GM18517 (cell line): ENCODE measurements around the gene KLHL5.
A peak's percentile ranks its signal among the peaks of the same experiment; 100 is the strongest.

Experiments used
- ATAC-seq: cut with Tn5 transposase; IDR thresholded peaks from one replicate; pipeline ENCODE4 v1.9.1; 2021; ENCODE audit warnings: mild to moderate bottlenecking, moderate library complexity; ENCODE audit not compliant: unreplicated experiment

Gene KLHL5

DNA sequence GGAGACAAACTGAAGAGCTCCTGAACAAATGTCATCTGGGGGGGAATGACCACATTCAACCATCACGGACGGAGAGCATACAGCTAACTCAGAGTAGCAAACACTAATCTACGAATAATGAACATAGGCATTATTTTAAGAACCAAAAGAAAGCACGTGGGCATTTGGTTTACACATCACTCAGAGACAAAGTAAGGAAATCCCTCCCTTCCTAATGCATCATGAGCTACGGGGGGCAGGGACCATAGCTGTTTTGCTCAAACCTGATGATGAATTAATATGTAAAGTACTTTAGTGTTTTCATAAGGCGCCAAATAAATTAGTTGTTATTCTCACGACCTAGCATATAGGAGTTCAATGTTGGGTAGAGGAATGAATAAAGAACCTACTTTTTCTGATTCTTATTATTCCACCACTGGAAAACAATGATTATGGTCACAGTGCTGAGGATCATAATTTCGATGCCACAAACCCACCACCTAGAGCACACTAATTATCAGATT, 18.1 kb upstream of the KLHL5 start:
- no peak for ATAC-seq

DNA sequence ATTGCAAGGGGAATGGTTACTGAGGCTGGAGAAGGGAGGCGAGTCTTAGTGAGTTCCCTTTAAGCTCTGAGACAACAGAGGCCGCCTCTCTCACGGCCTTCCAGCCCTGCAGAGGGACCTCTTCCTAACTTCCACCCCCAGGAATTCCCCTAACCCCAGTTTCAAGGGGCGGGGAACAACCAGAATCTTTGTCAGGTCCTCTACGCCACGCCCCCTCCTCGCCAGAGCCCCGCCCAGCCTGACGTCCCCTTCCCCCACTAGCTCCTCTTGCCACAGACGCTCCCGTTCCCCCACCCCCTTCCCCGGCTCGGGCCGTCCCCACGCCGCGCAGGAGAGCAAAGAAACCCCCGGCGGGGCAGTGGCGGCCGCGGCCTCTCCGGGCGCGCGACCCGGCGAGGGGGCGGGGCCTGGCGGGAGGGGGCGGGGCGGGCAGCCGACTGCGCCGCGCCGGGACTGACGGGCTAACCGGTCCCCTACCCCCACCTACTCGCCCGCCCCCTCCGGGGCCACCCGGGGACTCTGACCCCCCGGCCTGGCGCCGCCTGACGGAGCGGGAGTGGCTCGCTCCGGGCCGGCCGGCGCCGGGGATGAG, 17.6 kb upstream of the KLHL5 start:
- ATAC-seq = peak; percentile 54

DNA sequence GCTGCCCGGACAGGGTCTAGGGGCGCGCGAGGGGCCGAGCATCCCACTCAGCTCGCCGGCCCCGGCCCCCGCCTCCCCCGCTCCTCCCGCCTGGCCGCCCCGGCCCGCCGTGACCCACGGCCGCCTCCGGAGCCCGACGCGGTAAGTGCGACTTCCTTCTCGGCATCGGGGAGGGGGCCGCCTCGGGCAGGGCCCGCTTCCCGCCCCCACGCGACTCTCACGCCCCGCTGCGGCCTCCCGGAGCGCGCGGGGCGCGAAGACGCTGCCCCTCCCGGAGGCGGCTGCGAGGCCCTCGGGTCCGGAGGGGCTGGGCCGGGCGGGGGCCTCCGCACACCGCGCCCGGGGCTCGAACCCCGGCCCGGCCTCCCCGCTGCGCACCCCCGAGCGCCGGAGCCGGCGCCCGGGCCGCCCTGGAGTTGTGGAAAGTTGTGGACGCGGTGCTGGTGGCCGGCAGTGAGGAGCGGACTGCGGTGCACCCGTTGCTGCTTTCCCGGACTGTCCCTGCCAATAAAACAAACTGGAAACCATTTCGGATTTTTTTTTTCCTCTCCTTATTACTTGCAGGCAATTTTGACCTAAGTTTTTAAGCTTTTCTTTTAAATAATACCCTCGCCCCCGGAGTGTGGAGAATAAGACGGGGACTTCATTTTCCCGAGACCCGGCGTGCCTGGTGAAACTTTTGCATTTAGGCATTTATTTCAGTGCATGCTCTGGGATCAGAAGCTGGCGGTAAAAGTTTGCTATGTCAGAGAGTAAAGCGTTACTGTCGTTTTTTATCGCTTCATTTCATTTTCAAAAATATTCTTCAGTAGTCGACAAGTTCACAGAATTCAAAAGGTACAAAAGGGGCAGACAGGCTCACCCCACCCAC, 16.8 kb upstream of the KLHL5 start:
- ATAC-seq = peak; percentile 25

DNA sequence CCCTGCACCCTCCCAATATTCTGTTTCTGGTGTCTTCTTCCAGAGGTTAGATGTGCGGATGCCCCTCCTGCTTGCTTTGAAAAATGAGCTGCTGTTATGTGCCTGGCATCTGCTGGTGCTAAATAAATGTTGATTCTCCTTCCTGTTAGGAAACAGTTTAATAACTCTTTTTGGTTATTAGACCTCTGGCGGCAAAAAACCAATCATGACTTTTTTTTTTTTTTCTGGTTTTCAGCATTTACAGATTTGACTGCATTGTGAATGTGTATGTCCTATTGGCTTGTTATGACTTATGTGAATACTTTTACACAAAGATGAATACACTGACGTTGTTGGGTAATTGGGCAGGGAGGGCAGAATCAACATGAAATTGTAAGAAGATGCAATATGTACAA, 16.2 kb upstream of the KLHL5 start:
- ATAC-seq = no peak

DNA sequence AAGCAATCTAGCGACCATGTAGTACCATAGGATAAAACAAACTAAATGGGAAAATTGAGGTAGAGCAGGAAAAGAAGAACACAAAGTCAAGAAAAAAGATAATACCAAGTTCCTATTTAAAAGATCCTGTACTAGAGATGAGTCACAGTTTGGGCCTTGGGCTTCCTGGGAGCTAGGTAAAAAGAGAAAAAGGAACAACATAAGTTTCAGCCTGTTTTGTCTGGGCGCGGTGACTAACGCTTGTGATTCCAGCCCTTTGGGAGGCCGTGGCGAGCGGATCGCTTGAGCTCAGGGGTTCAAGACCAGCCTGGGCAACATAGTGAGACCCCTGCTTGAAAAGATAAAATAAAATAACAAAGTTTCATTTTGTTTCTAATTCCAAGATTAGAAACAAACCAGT, 15.8 kb upstream of the KLHL5 start:
- ATAC-seq = no peak

DNA sequence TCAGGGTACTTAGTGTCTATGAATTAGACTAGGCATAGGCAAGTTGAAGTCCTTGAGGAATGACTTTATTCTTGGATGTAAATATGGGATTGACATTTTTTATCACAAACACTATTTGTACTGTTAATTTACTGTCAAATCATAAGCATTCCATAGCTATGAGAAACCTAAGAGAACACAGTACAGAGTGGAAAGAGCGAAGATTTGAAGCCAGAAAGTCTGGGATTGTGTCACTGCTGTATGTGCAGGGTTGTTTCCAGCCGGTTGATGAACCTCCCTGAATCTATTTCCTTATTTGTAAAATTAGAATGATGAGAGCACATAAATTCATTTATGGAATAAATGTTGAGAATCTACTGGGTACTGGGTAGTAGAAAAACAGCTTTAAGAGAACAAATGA, 14.4 kb upstream of the KLHL5 start:
- no peak for ATAC-seq

DNA sequence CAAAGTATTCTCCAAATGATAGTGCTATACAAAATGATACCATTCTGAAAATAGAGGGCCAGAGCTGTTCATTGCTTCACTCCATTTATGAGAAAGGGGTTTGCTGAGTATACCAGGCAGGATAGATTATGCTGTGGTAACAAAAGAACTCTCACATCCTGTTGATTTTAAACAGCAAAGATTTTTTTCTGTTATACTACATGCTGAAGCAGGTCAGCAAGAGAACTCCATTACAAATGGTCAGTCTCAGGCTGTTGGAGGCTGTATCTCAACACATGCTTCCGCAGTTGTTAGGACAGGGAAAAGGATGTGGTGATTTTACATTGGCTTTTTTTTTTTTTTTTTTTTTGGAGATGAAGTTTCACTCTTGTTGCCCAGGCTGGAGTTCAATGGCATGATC, 13.7 kb upstream of the KLHL5 start:
- no peak for ATAC-seq

DNA sequence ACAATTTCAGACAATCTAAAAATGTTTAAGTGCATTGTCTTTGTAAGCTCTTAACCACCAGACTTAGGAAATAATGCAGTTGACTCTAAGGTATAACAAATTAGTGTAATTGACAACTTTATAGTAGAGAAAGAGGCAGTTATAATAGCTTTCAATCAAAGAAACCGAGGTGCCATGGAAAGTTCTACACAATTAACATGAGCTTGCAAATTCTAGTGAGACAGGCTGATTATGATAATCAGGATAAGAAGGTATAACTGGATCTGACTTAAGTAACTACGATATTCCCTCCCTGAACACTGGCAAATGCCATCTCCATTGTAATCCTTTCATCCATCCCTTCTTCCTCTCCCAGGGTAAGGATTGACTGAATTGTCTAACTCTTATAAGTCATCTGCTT, 11.4 kb upstream of the KLHL5 start:
- ATAC-seq = no peak

DNA sequence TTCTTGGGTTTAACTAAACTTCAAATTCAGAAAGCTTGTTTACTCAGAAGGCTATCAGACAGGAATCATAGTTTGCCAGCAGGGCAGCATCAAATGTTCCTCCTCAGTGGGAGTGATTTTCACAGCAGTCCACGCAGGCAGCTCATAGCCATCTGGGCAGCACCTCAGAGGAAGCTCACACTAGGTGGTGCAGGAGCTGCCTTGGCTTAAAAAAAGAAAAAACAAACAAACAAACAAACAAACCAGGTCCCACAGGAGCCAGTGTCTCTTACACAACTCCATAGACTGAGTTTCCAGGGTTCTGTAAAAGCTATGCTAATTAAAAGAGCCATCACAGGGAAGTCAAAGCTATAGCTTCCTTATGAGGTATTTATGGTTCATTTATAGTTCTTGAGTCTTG, 10.5 kb upstream of the KLHL5 start:
- no peak for ATAC-seq

DNA sequence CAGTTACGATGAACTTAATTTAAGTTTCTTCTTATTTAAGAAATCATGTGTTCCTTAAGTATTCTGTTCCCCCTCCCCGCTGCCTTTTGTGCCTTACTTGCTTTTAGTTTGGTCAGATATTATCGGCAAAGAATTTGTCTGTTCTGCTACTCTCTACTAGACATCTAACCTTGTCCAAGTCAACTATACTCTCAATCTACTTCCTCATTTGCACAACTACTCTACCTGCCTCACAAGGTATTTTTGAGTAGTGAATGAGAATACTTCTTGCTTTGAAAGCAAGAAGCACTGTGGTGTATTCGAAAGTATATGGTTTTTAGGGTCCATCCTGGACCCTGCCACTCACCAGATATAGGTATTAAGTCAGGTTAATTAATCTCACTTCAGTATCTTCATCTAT, 8.0 kb upstream of the KLHL5 start:
- ATAC-seq = no peak

DNA sequence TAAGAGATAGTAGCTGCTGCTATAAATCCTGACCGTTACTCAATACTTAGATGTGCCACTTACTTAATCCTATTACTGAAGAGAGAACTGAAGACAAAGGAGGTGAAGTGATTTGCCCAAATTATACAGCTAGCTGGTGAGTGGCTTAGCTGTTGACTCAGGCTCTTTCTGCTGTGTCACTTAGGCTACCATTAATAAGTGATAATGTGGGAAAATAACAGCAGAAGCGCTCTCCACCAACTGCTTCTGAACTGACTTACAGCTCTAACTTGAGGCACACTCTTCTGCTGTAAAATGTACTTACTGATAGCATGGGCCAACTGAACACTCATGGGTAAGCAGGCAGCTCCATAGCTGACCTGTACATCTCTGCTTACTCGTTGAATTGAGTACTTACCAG, 7.5 kb upstream of the KLHL5 start:
- ATAC-seq = no peak

DNA sequence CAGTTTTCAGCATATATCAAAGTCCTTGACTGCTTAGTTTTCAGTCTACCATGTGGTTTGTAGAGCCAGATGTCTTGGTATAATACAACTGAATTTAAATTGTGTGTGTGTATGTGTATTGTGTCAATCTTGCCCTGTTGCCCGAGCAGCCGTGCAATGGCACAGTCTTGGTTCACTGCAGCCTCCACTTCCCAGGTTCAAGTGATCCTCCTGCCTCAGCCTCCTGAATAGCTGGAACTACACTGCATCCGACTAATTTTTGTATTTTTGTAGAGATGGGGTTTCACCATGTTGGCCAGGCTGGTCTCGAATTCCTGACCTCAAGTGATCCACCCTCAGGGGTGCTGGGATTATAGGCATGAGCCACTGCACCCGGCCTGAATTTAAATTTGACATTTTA, 6.0 kb upstream of the KLHL5 start:
- ATAC-seq = no peak

DNA sequence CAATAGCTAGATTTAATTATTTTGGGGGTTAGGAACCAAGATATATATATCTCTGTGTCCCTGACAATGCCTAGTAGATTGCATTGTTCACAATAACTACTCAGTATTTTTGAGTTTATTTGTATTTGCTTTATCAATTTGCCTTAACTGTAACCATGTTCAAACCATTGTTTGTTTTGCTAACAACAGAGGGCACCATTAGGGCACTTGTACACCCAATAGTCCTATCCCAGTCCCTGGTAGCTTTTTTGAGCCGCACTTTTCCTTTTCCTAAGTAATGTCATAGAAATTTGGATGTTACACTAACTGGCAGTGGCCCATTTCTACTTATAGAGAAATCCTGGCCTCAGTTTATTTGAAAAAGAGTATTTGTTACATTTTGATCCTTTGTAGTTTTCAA, 575 bp upstream of the KLHL5 start:
- no peak for ATAC-seq

DNA sequence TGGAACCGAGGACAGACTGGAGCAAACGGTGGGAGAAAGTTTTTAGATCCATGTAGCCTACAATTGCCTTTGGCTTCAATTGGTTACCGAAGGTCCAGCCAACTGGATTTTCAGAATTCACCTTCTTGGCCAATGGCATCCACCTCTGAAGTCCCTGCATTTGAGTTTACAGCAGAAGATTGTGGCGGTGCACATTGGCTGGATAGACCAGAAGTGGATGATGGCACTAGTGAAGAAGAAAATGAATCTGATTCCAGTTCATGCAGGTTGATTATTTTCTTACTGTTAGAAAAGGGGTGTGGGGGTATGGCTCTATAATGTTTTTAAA, 702 bp downstream of the KLHL5 start:
- ATAC-seq = no peak

DNA sequence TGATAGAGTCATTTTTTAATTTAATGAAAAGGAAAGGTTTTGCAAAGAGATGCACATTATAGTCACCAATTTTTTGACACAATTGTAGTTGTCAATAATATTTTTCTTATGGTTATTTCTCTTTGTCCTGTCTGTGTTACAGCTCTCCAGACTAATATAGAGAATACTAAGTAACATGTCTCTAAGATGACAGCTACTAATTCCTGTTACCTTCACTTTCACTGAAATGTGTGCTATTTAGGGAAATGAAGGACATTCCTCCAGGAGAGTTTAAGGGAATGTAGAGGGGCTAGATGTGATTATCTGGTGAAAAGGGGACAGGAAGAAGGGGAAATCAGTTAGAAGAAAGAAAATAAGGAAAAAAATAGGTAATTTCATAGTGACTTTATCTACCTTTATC, 1.4 kb downstream of the KLHL5 start:
- no peak for ATAC-seq

DNA sequence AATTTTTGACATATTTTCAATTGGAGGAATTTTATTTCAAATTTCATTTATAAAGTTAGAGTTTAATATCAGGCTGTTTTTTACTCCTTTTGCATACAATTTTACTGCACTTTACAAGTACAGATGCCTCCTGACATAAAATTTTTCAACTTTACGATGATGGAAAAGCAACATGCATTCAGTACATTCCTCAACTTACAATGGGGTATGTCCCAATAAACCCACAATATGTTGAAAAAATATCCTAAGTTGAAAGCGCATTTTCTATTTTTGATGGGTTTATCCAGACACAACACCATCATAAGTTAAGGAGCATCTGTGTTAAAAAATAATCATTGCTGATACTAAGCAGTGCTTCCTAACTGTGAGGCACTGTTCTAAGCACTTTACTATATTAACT, 4.3 kb downstream of the KLHL5 start:
- ATAC-seq = no peak

DNA sequence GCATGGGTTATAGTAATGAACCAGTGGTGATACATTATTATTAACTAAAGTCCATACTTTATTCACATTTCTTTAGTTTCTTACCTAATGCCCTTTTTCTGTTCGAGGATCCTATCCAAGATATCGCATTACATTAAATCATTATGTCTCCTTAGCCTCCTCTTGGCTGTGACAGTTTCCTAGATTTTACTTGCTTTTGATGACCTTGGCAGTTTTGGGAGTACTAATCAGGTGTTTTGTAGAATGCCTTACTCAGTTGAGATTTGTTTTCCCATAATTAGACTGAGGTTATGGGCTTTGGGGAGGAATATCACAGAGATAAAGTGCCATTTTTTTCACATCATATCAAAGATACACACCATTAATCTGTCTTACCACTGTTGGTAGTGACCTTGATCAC, 5.0 kb downstream of the KLHL5 start:
- ATAC-seq = no peak

DNA sequence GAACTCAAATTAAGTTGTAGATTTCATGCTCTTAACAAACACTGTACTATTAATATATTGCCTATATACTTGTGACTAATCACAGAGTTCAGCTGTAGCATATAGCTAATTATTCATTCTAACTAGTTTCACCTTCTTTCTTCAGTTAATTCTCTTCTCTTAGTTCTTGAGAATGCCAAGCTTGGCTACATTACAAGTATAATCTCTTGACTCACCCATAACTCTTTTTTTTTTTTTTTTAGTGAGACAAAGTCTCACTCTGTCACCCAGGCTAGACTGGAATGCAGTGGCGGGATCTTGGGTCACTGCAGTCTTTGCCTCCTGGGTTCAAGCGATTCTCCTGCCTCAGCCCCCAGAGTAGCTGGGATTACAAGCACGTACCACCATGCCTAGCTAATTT, 5.4 kb downstream of the KLHL5 start:
- no peak for ATAC-seq

DNA sequence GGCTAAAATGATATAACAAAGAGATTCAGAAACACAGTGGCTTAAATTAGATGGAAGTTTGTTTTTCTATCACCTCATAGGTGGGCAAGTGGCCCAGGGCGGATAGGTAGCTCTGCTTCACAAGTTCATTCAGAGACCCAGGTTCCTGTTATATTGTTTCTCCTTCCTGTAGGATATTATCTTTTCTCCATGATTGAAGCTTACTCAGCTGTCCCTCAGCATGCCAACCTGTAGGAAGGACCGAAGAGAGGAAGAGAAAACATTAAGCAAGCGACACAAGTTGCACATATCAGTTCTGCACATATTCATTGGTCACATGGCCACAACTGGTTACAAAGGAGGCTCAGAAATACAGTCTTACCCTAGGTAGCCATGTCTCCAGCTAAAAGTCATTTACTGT, 6.9 kb downstream of the KLHL5 start:
- no peak for ATAC-seq

DNA sequence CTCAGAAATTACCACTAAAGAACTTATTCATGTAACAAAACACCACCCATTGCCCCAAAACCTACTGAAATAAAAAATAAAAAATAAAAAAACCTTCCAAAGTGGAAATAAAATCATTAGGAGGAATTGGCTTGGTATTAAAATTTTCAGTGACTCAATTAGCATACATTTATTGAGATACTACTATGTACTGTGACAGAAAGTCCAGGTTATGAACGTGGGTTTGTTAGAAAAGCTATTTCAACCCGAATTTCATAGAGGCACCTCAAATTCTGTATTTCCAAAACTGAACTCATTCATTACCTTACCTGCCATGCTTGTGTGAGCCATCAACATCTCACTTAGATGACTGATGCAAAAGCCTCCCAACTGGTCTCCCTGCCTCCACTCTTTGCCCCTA, 16.8 kb downstream of the KLHL5 start:
- no peak for ATAC-seq

DNA sequence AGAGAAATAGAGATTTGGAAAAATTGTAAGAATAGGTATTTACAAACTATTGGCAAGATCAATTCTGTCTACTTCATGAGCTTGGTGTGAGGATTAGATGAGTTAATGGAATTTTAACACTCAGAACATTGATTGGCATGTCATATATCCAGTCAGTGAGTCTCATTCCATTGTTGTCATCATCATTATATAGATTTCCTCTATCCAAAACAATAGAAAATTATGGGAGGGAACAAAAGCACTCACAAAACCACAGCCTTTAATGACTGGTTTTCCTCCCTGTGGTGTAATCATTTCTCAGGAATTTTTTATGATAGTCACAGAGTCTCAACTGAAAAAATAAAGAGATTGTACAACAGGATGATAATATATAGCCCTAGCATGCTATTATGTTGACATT, 21.1 kb downstream of the KLHL5 start:
- no peak for ATAC-seq

DNA sequence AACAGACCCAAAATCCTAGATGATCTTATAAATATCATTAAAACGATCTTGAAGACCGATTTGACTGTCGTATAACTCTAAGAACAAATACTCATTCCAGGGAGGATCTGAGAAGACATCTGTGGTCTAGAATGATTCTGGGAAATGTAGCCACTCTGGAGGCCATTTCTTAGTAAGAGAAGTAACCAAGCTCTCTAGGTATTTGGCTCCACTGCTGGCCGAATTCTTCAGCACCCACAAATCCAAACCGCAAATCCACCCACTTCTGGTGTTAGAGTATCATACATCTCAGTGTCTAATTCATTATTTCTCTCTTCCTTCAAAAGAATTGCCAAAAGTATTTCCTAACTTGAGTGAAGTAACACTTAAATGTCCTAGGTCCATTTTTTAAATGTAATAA, 23.9 kb downstream of the KLHL5 start:
- ATAC-seq = no peak

DNA sequence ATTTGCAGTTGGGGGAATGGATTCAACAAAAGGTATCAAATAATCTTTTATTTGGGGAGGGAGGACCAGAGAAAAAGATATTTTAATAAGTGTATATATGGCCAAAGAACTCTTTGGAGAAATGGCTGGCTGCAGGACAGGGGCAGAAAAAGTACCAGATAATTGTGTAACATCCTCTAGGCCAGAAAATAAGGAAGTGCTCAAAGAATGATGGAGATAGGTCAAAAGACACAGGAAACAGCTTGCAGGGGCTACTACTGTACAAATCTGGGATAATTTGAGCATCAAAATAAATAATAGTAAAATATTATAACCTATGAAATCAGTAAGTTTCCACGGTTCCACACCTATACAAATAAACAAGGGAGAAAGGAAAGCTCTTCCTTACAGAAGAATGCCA, 34.8 kb downstream of the KLHL5 start:
- no peak for ATAC-seq
